HepG2 (cell line): ENCODE data around the gene RNU5B-1. TPM values are rescaled to one million over a fixed set of nuclear protein-coding genes. Genes with fewer than 3 reads are reported as not detected.
A peak's percentile ranks its signal among the peaks of the same experiment; 100 is the strongest.

Experiments used
- ATF4 ChIP-seq, 2 experiments: fragments of 450-650 bp in 1 of 2; sonication (generic) in 1 of 2; formaldehyde crosslinking; IDR thresholded peaks; 2 replicates each; pipeline versions ENCODE4 v1.5.0 to v1.8.0; 2020 to 2022; ENCODE audit warnings: mild to moderate bottlenecking in 1 of 2, missing genetic modification reagents in 1 of 2
- RNF219 ChIP-seq: sonication (generic); formaldehyde crosslinking; IDR thresholded peaks from 2 replicates; pipeline ENCODE4 v1.5.0; 2020; ENCODE audit warnings: mild to moderate bottlenecking, missing genetic modification reagents
- SP2 ChIP-seq: sonication (generic); formaldehyde crosslinking; IDR thresholded peaks from 2 replicates; pipeline ENCODE4 v1.5.1; 2020; ENCODE audit warnings: mild to moderate bottlenecking, missing genetic modification reagents
- ZBTB1 ChIP-seq: sonication (generic); formaldehyde crosslinking; IDR thresholded peaks from 2 replicates; pipeline ENCODE4 v1.4.0; 2020; ENCODE audit warnings: missing genetic modification reagents, borderline replicate concordance
- ZFP36L1 ChIP-seq: sonication (generic); formaldehyde crosslinking; IDR thresholded peaks from 2 replicates; pipeline ENCODE4 v1.8.0; 2022; ENCODE audit warnings: mild to moderate bottlenecking, missing genetic modification reagents, moderate library complexity
- ZNF121 ChIP-seq: sonication (generic); formaldehyde crosslinking; IDR thresholded peaks from 2 replicates; pipeline ENCODE4 v1.5.0; 2020; ENCODE audit warnings: mild to moderate bottlenecking, missing genetic modification reagents
- ZNF281 ChIP-seq: sonication (generic); formaldehyde crosslinking; IDR thresholded peaks from 2 replicates; pipeline ENCODE4 v1.4.0; 2020; ENCODE audit warnings: missing genetic modification reagents, borderline replicate concordance
- ZNF510 ChIP-seq: sonication (generic); formaldehyde crosslinking; IDR thresholded peaks from 2 replicates; pipeline ENCODE4 v1.4.0; 2020; ENCODE audit warnings: low read depth, mild to moderate bottlenecking, missing genetic modification reagents
- ZNF530 ChIP-seq: sonication (generic); formaldehyde crosslinking; IDR thresholded peaks from 2 replicates; pipeline ENCODE4 v1.5.0; 2020; ENCODE audit warnings: low read depth, mild to moderate bottlenecking, missing genetic modification reagents
- ZNF546 ChIP-seq: sonication (generic); formaldehyde crosslinking; conservative IDR thresholded peaks from 2 replicates; pipeline ENCODE4 v1.8.1; 2023; ENCODE audit warnings: mild to moderate bottlenecking, missing genetic modification reagents
- ZNF672 ChIP-seq: sonication (generic); formaldehyde crosslinking; IDR thresholded peaks from 2 replicates; pipeline ENCODE4 v1.8.1; 2022; ENCODE audit warnings: missing genetic modification reagents
- polyA plus RNA-seq, 8 experiments: library from polyadenylated mRNA; depleted of rRNA in 3 of 8; stranded (reverse) in 7 of 8; unstranded in 1 of 8; fragments of >200 nt; fragmentation: Illumina TruSeq in 4 of 8; extraction: Trizol in 4 of 8; gene quantifications; 2 replicates each; pipeline versions ENCODE4 v1.2.1 to v1.2.3, GENCODE V29; 2011 to 2016; ENCODE audit warnings: low read depth in 4 of 8, missing spikeins in 1 of 8, mixed read lengths in 1 of 8; ENCODE audit not compliant: insufficient read depth in 1 of 8
- total RNA-seq, 5 experiments: library from RNA; depleted of rRNA; stranded (reverse); fragments of >200 nt; fragmentation: Illumina TruSeq; extraction: Trizol; gene quantifications; 2 replicates each; pipeline ENCODE4 v1.2.3, GENCODE V29; 2016; ENCODE audit warnings: low read depth in 1 of 5
- TF ChIP-seq, protein P1 (sequence below): sonication (generic); formaldehyde crosslinking; IDR thresholded peaks from 2 replicates; pipeline ENCODE4 v1.4.0; 2020; ENCODE audit warnings: mild to moderate bottlenecking, missing genetic modification reagents
- TF ChIP-seq, protein P2 (sequence below): sonication (generic); formaldehyde crosslinking; IDR thresholded peaks from 2 replicates; pipeline ENCODE4 v1.8.1; 2023; ENCODE audit warnings: mild to moderate bottlenecking, missing genetic modification reagents
- TF ChIP-seq, protein P3 (sequence below): conservative IDR thresholded peaks from 2 replicates; pipeline ENCODE4 v1.6.1; 2018; ENCODE audit warnings: missing genetic modification reagents

The RNU5B-1 gene
- total and polyA plus RNA-seq, 2 of the 13 experiments (the other 11 are each of a cell fraction or from before 2014, with no cell fraction given) = 1,646 TPM; not detected in 1

DNA sequence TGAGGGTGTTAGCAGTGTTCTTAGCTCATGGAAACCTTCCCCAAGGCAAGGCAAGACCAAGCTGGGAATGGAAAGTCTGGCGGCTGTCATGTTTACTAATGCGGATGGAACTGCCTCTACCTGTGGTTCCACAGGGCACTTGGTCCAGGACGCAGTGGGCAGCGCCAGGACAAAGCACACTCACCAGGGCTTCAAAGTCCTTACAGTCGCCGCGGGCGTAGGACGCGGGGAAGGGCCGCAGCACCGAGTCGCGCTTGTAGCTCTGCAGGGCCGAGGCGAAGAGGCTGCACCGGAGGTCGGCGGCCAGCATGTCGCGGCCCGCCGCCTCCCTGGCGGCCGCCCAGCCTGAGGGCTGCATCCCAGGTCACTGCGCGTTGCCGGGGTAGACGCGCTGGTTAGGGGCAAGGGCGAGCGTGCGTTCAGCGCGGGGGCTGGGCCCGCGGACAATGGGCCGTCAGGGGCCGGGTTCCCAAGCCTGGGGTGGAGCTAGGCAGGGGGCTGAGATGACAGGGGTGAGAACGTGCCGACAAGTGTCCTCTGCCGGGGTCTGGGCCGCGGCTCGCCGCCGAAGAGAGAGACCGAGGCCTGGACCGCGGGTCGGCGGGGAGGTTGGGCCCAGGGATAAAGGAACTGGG, 18.3 kb upstream of the RNU5B-1 start (continued):
- TF ChIP-seq ATF4 (CRISPR knock-in tag; IDR thresholded peaks at IDR 0.05) (no peak), SP2 (CRISPR knock-in tag) (no peak), ZFP36L1 (CRISPR knock-in tag) (no peak; the same call in 1 of the 2 replicates), ZNF510 (CRISPR knock-in tag) (no peak; the same call in 1 of the 2 replicates), ZNF530 (CRISPR knock-in tag) (no peak), RNF219 (CRISPR knock-in tag) (no peak; the same call in 1 of the 2 replicates), ZNF546 (CRISPR knock-in tag) (no peak; the same call in 1 of the 2 replicates), ZNF281 (CRISPR knock-in tag) (no peak; the same call in 1 of the 2 replicates), ZNF121 (CRISPR knock-in tag) (no peak), ZBTB1 (no peak), ZNF672 (CRISPR knock-in tag) (no peak)
- TF ChIP-seq, protein P1, sequence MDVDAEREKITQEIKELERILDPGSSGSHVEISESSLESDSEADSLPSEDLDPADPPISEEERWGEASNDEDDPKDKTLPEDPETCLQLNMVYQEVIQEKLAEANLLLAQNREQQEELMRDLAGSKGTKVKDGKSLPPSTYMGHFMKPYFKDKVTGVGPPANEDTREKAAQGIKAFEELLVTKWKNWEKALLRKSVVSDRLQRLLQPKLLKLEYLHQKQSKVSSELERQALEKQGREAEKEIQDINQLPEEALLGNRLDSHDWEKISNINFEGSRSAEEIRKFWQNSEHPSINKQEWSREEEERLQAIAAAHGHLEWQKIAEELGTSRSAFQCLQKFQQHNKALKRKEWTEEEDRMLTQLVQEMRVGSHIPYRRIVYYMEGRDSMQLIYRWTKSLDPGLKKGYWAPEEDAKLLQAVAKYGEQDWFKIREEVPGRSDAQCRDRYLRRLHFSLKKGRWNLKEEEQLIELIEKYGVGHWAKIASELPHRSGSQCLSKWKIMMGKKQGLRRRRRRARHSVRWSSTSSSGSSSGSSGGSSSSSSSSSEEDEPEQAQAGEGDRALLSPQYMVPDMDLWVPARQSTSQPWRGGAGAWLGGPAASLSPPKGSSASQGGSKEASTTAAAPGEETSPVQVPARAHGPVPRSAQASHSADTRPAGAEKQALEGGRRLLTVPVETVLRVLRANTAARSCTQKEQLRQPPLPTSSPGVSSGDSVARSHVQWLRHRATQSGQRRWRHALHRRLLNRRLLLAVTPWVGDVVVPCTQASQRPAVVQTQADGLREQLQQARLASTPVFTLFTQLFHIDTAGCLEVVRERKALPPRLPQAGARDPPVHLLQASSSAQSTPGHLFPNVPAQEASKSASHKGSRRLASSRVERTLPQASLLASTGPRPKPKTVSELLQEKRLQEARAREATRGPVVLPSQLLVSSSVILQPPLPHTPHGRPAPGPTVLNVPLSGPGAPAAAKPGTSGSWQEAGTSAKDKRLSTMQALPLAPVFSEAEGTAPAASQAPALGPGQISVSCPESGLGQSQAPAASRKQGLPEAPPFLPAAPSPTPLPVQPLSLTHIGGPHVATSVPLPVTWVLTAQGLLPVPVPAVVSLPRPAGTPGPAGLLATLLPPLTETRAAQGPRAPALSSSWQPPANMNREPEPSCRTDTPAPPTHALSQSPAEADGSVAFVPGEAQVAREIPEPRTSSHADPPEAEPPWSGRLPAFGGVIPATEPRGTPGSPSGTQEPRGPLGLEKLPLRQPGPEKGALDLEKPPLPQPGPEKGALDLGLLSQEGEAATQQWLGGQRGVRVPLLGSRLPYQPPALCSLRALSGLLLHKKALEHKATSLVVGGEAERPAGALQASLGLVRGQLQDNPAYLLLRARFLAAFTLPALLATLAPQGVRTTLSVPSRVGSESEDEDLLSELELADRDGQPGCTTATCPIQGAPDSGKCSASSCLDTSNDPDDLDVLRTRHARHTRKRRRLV = no peak; the same call in 1 of the 2 replicates
- TF ChIP-seq, protein P2, sequence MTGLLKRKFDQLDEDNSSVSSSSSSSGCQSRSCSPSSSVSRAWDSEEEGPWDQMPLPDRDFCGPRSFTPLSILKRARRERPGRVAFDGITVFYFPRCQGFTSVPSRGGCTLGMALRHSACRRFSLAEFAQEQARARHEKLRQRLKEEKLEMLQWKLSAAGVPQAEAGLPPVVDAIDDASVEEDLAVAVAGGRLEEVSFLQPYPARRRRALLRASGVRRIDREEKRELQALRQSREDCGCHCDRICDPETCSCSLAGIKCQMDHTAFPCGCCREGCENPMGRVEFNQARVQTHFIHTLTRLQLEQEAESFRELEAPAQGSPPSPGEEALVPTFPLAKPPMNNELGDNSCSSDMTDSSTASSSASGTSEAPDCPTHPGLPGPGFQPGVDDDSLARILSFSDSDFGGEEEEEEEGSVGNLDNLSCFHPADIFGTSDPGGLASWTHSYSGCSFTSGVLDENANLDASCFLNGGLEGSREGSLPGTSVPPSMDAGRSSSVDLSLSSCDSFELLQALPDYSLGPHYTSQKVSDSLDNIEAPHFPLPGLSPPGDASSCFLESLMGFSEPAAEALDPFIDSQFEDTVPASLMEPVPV (CRISPR knock-in tag) = peak; percentile 79
- TF ChIP-seq, protein P3, sequence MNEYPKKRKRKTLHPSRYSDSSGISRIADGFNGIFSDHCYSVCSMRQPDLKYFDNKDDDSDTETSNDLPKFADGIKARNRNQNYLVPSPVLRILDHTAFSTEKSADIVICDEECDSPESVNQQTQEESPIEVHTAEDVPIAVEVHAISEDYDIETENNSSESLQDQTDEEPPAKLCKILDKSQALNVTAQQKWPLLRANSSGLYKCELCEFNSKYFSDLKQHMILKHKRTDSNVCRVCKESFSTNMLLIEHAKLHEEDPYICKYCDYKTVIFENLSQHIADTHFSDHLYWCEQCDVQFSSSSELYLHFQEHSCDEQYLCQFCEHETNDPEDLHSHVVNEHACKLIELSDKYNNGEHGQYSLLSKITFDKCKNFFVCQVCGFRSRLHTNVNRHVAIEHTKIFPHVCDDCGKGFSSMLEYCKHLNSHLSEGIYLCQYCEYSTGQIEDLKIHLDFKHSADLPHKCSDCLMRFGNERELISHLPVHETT (CRISPR knock-in tag) = no peak
